Memory B cell (primary cell): ENCODE results near the gene RNU6-1.

Experiments
- ATAC-seq: fragments of 150-1000 bp; cut with Tn5 transposase; 2 replicates; pipeline ENCODE4 v1.10.0; 2021; ENCODE audit warnings: low read depth, mild to moderate bottlenecking, moderate library complexity
- DNase-seq, 2 donors: peaks; one replicate each; pipeline ENCODE4 v3.0.0; 2022; ENCODE audit warnings: low spot score in 2 of 2
- H3K27ac Mint-ChIP-seq: one replicate; pipeline ENCODE4 v1.8.0; 2022; ENCODE audit warnings: mild to moderate bottlenecking, moderate library complexity, mixed read lengths
- H3K27me3 Mint-ChIP-seq: one replicate; pipeline ENCODE4 v1.8.0; 2022; ENCODE audit warnings: mixed read lengths
- H3K36me3 Mint-ChIP-seq: one replicate; pipeline ENCODE4 v1.8.0; 2022; ENCODE audit warnings: mild to moderate bottlenecking, mixed read lengths
- H3K4me1 Mint-ChIP-seq: one replicate; pipeline ENCODE4 v1.8.0; 2022; ENCODE audit warnings: mixed read lengths
- H3K4me3 Mint-ChIP-seq: one replicate; pipeline ENCODE4 v1.8.0; 2022; ENCODE audit warnings: mild to moderate bottlenecking, moderate library complexity, mixed read lengths
- H3K9me3 Mint-ChIP-seq: one replicate; pipeline ENCODE4 v1.8.0; 2022; ENCODE audit warnings: mixed read lengths

The RNU6-1 gene

DNA sequence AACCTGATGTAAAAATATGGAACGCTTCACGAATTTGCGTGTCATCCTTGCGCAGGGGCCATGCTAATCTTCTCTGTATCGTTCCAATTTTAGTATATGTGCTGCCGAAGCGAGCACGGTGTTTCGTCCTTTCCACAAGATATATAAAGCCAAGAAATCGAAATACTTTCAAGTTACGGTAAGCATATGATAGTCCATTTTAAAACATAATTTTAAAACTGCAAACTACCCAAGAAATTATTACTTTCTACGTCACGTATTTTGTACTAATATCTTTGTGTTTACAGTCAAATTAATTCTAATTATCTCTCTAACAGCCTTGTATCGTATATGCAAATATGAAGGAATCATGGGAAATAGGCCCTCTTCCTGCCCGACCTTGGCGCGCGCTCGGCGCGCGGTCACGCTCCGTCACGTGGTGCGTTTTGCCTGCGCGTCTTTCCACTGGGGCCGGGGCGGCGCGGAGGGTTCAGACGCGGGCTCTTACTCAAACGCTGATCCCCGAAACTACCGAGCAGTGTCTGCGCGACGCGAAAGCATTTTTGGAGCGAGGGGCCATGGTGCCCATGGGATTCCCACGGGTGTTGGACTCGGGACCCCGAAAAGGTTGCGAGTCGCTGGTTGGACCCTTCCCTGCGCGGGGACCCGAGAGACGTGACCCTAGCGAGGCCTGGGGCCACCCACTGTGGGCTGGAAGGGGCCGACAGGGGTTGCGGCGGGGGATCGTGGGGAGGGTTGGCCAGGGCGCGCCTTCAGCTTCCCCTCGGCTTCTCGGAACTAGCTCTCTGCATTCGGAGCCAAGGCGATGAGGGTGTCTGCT is at the start of gene RNU6-1:
RNU6-1 (minus strand) TSS at position 117 of the 820 bp plus-strand sequence.
- peak; percentile 90 to 92 for DNase-seq
- H3K27ac Mint-ChIP-seq: peak within 1 kb of the TSS; percentile 100
- peaks cover 3% of the 10 kb centered on the region for H3K27me3 Mint-ChIP-seq
- no peaks in the 10 kb centered on the region for H3K36me3 Mint-ChIP-seq
- no peaks in the 10 kb centered on the region for H3K9me3 Mint-ChIP-seq
- H3K4me1 Mint-ChIP-seq: peaks cover 14% of the 10 kb centered on the region
- peak within 1 kb of the TSS; percentile 98 for H3K4me3 Mint-ChIP-seq
- peak; percentile 82 for ATAC-seq

GRCh38 chr15:67887776-67888175 is 47.9 kb upstream of the RNU6-1 start:
- Mint-ChIP-seq H3K27me3 (peaks cover 23% of the 10 kb centered on the region), H3K4me1 (peaks cover 4% of the 10 kb centered on the region), H3K9me3 (peaks cover 6% of the 10 kb centered on the region), H3K36me3 (no peaks in the 10 kb centered on the region), H3K27ac (no peak overlapping the region), H3K4me3 (no peak overlapping the region)
- ATAC-seq (no peak), DNase-seq (no peak)

DNA sequence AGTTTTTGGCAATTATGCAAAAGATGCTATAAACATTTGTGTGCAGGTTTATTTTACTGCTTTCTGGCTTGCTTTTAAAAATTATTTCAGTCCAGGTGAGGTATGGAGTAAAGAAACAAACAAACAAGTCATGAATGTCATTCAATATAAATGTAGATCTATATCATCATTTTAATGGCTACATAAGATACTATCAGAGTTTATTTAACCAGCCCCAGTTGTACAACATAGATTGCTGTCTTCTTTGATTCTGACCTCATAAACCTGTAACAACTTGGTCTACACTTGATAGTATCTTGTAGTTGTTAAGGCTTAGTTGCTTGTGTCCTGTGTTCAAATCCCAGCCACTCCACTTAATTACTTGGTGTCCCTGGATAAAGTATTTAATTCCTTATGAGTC is 46.0 kb upstream of the RNU6-1 start:
- H3K27ac Mint-ChIP-seq: no peak overlapping the region
- H3K4me1 Mint-ChIP-seq: peaks cover 6% of the 10 kb centered on the region
- ATAC-seq (no peak), DNase-seq (no peak)
- H3K36me3 Mint-ChIP-seq: no peaks in the 10 kb centered on the region
- peaks cover 25% of the 10 kb centered on the region for H3K27me3 Mint-ChIP-seq
- H3K9me3 Mint-ChIP-seq: peaks cover 6% of the 10 kb centered on the region
- H3K4me3 Mint-ChIP-seq: no peak overlapping the region

DNA sequence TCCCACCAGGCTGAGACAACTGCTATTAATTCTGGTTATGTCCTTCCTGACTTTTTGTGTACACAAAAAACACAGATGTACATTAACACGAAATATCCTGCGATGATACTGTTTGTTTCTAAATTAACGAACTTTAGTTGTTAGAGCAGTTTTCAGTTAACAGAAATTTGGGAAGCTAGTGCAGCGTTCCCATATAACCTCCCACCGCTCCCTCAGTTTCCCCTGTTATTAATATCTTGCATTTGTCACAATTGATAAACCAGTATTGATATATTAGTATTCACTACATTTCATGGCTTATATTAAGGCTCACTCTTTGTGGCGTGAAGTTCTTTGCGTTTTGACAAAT is 45.3 kb upstream of the RNU6-1 start:
- DNase-seq: no peak
- Mint-ChIP-seq H3K27ac (no peak overlapping the region), H3K4me3 (peak overlapping the region; percentile 50), H3K9me3 (peaks cover 5% of the 10 kb centered on the region), H3K4me1 (peaks cover 6% of the 10 kb centered on the region), H3K27me3 (peaks cover 24% of the 10 kb centered on the region), H3K36me3 (no peaks in the 10 kb centered on the region)
- ATAC-seq: no peak

GRCh38 chr15:67884514-67885174 is 44.8 kb upstream of the RNU6-1 start:
- DNase-seq (peak in 1 of 2 donors; percentile 37), ATAC-seq (peak; percentile 69)
- Mint-ChIP-seq H3K36me3 (no peaks in the 10 kb centered on the region), H3K4me1 (peaks cover 6% of the 10 kb centered on the region), H3K27me3 (peaks cover 20% of the 10 kb centered on the region), H3K9me3 (peaks cover under 1% of the 10 kb centered on the region), H3K4me3 (peak overlapping the region; percentile 50), H3K27ac (no peak overlapping the region)

DNA sequence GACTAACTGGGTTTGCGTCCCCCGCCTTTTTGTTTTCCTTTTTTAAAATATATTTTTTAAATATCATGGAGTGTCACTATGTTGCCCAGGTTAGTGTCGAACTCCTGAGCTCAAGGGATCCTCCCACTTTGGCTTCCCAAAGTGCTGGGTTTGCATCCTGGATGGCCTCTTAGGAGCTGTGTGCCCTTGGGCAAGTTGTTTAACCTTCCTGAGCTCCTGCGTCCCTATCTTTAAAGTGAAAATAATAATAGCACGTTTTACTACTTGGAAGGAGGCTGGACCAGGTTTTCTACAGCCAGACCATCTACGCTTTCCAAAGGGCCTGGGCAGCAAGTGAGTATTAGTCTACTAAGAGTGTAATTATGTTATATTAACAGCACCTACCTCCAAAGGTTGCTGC is 44.2 kb upstream of the RNU6-1 start:
- Mint-ChIP-seq H3K27ac (no peak overlapping the region), H3K27me3 (peaks cover 17% of the 10 kb centered on the region), H3K36me3 (no peaks in the 10 kb centered on the region), H3K4me3 (no peak overlapping the region), H3K9me3 (no peaks in the 10 kb centered on the region), H3K4me1 (peaks cover 6% of the 10 kb centered on the region)
- no peak for DNase-seq
- ATAC-seq: no peak

DNA sequence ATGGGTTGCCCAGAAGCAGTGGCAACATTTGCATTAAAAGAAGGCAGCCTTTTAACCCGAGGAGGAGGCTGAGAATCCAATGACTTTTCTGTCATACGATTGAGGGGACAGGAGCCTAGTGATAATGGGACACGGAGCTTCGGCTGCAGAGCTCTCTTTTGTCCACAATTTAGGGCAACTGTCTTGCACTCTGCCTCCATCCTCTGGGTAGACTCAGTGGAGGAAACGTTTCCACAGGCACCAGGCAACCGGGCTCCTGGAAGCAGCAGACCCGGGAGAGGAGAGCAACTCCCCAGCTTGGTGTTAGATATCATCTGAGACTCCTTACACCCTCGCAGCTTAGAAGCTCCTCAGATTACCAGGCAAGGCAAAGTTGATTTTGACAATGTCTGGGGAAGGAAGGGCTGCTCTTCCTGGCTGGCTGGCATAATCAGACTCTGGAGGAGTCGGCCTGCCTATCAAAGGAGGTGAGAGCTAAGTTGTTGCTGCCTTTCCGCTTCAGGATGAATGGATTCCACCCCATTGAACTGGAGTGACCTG is 43.5 kb upstream of the RNU6-1 start:
- H3K27ac Mint-ChIP-seq: no peak overlapping the region
- peaks cover 13% of the 10 kb centered on the region for H3K27me3 Mint-ChIP-seq
- H3K4me3 Mint-ChIP-seq: no peak overlapping the region
- no peaks in the 10 kb centered on the region for H3K36me3 Mint-ChIP-seq
- peaks cover 6% of the 10 kb centered on the region for H3K4me1 Mint-ChIP-seq
- DNase-seq (no peak), ATAC-seq (no peak)
- H3K9me3 Mint-ChIP-seq: no peaks in the 10 kb centered on the region

DNA sequence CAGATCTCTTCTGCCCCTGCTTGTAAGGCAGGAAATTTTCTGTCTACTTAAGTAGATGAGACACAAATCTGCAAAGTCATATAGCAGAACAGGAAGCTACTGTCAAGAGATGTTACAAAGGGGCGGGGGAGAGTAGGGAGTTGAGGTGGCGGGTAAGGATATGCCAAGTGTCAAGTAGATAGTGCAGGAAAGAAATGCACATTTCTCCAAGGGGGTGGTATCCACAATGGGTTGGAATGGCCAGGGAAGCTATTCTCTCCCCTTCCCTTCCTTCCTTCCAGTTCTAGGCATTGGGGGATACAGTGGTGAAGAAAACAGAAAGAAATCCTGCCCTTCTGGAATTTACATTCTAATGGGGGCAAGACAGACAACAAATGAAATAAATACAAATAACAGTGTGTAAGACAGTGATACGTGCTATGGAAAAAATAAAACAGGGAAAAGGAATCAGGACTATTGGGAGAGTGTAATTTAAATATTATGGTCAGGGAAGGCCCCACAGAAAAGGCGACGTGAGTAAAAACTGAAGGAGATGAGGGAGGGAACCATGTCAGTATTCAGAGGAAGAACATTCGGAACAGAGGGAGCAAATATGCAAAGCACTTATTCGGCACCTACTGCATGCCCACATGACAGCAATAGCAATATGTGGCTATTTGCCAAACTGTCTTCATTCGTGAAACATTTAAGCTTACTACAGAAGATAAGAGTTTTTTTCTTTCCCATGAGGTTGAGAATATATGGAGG is 42.8 kb upstream of the RNU6-1 start:
- Mint-ChIP-seq H3K4me1 (peaks cover 6% of the 10 kb centered on the region), H3K27ac (no peak overlapping the region), H3K27me3 (peaks cover 14% of the 10 kb centered on the region), H3K4me3 (no peak overlapping the region), H3K9me3 (no peaks in the 10 kb centered on the region), H3K36me3 (no peaks in the 10 kb centered on the region)
- ATAC-seq (no peak), DNase-seq (no peak)

- Mint-ChIP-seq H3K4me1 (peaks cover 6% of the 10 kb centered on the region), H3K27ac (no peak overlapping the region)
Observed at GRCh38 chr15:67880651-67881182, 40.9 kb upstream of the RNU6-1 start.

DNA sequence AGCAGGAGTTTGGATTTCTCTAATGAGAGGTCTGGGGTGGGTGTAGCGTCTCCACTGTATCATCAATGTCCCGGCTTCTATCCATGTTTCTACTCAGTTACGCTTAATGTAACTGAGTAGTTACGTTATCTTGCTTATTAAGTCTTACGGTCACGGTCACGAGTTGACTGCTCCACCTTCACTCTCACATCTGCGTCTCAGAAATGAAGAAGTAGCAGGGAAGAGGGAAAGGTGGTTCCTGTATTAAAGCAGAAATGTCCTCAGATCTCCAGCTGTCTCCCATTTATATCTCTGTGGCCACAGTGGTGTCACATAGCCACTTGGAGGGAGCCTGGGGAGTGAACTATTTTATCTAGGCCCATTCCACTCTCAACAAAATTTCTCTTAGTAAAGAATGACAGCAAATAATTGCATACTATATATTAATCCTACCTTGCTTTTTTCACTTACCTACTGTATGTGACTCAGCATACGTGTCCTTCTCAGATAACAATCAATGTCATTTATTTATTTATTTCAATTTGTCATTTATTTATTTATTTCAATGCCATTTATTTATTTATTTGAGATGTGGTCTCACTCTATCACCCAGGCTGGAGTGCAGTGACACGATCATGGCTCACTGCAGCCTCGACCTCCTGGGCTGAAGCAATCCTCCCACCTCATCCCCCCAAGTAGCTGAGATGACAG is 39.7 kb upstream of the RNU6-1 start:
- no peak for DNase-seq

More at GRCh38 chr15:67880651-67881182, 40.9 kb upstream of the RNU6-1 start:
- DNase-seq (no peak), ATAC-seq (no peak)
- no peak overlapping the region for H3K4me3 Mint-ChIP-seq
- peaks cover 14% of the 10 kb centered on the region for H3K27me3 Mint-ChIP-seq
- no peaks in the 10 kb centered on the region for H3K36me3 Mint-ChIP-seq
- H3K9me3 Mint-ChIP-seq: no peaks in the 10 kb centered on the region

GRCh38 chr15:67878712-67879206 is 38.9 kb upstream of the RNU6-1 start:
- Mint-ChIP-seq H3K27ac (no peak overlapping the region), H3K4me1 (peaks cover 3% of the 10 kb centered on the region), H3K27me3 (peaks cover 12% of the 10 kb centered on the region), H3K9me3 (peaks cover 3% of the 10 kb centered on the region), H3K36me3 (peaks cover 3% of the 10 kb centered on the region), H3K4me3 (no peak overlapping the region)
- ATAC-seq (no peak), DNase-seq (no peak)

More for the DNA sequence above, 39.7 kb upstream of the RNU6-1 start:
- H3K27ac Mint-ChIP-seq: no peak overlapping the region
- no peak overlapping the region for H3K4me3 Mint-ChIP-seq
- no peaks in the 10 kb centered on the region for H3K36me3 Mint-ChIP-seq
- peaks cover 10% of the 10 kb centered on the region for H3K27me3 Mint-ChIP-seq
- no peaks in the 10 kb centered on the region for H3K9me3 Mint-ChIP-seq
- ATAC-seq: no peak
- H3K4me1 Mint-ChIP-seq: peaks cover 3% of the 10 kb centered on the region

DNA sequence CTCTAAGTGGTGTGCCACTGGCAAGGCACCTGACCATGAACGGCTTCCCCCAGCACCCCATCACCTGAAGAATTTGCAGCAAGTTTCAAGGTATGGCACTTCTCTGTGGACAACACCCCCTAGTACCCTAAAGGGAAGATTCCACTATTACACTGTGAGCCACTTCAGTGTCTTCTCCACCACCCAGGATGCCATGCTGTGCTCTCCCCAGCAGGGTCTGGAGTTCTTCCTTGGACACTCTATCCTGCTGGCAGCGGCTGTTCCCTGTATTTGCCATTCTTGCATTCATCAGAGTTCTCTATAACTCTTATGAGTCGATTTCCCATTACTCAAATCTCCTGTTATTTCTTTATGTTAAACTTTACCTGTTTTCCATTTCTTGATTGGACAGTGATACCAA is 33.9 kb upstream of the RNU6-1 start:
- ATAC-seq: no peak
- Mint-ChIP-seq H3K4me3 (no peak overlapping the region), H3K27me3 (peaks cover 10% of the 10 kb centered on the region), H3K27ac (no peak overlapping the region), H3K9me3 (peaks cover 10% of the 10 kb centered on the region), H3K36me3 (peaks cover 6% of the 10 kb centered on the region), H3K4me1 (no peaks in the 10 kb centered on the region)
- DNase-seq: no peak

GRCh38 chr15:67870868-67871408 is 31.1 kb upstream of the RNU6-1 start:
- Mint-ChIP-seq H3K9me3 (peaks cover 10% of the 10 kb centered on the region), H3K27me3 (peaks cover 11% of the 10 kb centered on the region), H3K27ac (no peak overlapping the region), H3K4me3 (no peak overlapping the region), H3K4me1 (no peaks in the 10 kb centered on the region), H3K36me3 (peaks cover 6% of the 10 kb centered on the region)
- DNase-seq (no peak), ATAC-seq (no peak)
